ENCODE results near the gene PGBD5.

Gene PGBD5

DNA sequence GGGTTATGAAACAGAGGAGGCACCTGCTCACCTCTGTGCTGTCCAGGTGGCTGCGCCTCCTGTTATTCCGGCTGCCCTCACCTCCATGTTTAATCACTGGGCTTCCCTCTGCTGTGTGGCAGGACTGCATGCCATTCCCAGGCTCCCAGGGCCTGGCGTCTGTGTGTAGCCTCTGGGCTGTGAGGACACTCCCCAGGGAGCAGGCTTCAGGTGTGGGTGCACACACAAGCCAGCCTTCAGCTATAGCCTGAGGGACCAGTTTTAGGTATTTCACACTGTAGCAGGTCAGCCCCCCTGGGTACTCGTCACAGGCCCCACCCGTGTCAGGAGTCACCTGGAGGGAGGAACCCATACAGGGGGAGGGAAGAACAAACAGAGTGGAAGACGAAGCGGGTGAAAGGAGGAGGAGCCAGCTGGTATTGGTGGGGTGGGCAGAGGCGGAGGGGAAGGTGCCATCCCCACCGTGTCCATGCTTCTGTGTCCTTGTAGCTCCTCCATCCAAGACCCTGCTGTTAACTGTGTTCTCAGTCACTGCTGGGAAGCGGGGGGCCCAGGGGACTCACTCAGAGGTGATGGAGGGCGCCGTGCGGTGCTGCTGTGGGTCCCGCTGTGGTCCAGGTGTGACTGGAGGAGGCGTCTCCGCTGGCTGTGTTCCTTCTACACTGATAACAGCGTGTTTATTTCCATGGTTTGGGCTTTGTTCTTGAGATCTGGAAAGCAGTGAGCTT is 158.6 kb downstream of the PGBD5 start:
- peak overlapping the region; percentile 11 for H3K27ac Mint-ChIP-seq
- H3K9me3 Mint-ChIP-seq (ENCODE audit: low read depth), result no peaks in the 10 kb centered on the region
- H3K36me3 Mint-ChIP-seq, result peaks cover 5% of the 10 kb centered on the region
- no peaks in the 10 kb centered on the region for H3K27me3 Mint-ChIP-seq
- H3K4me1 Mint-ChIP-seq (ENCODE audit: low read depth), result peaks cover 24% of the 10 kb centered on the region
- H3K4me3 Mint-ChIP-seq, result no peak overlapping the region

DNA sequence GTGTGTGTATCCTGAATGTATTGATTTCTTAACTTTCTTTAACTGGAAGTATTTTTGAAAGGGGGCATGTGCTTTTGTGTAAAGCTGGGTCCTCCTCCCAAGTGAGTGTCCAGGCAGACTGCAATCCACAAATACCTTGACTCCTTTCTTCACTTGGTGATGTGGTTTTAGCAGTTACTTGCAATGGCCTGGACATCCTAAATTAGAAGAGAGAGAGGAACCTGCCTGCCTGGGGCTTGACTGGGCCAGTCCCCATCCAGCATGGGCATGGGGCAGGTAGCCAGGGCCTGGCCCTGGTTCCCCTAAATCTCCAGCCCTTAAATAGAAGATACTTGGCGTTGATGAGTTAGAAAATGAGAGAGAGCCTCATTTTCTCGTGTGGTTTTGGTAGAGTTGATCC is 159.7 kb downstream of the PGBD5 start:
- no peak overlapping the region for H3K4me3 Mint-ChIP-seq
- peaks cover 19% of the 10 kb centered on the region for H3K4me1 Mint-ChIP-seq (ENCODE audit: low read depth)
- H3K9me3 Mint-ChIP-seq (ENCODE audit: low read depth), result no peaks in the 10 kb centered on the region
- H3K36me3 Mint-ChIP-seq, result peaks cover 5% of the 10 kb centered on the region
- H3K27ac Mint-ChIP-seq, result no peak overlapping the region
- no peaks in the 10 kb centered on the region for H3K27me3 Mint-ChIP-seq

DNA sequence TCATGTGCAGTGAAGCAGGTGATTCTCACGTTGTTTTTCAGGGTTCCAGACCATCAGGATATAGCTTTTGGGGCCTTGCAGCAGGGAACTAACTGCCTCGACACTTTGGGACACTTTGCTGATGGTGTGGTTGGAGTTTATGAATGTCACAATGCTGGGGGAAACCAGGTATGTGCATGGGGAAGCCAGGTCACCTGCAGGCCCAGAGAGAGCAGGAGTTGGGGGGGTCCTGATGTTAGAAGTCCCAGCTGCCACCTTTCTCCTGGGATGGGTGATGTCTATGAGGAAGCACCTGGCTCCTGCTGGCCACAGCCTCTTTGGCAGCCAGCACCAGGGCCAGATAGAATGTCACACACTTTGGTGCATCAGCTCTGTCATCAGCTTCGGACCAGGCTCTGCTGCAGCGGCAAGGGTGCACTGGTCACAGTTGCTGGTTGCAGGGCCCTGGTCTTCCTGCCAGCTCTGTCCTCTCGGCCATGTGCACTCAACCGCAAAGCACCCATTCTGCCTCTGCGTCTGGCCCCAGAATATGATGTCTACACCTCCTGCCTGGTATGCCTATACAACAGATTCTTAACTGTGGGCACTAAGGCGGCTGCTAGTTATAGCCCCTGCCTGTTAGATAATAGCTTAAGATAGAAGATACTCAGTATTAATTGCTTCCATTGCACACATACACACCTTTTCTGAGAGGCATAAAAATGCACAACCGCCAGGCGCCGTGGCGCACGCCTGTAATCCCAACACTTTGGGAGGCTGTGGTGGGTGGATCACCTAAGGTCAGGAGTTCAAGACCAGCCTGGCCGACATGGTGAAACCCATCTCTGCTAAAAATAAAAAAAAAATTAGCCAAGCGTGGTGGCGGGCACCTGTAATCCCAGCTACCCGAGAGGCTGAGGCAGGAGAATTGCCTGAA is 160.7 kb downstream of the PGBD5 start:
- Mint-ChIP-seq H3K36me3 (peaks cover 5% of the 10 kb centered on the region), H3K4me1 (ENCODE audit: low read depth) (peaks cover 9% of the 10 kb centered on the region), H3K27ac (no peak overlapping the region), H3K27me3 (no peaks in the 10 kb centered on the region), H3K9me3 (ENCODE audit: low read depth) (no peaks in the 10 kb centered on the region), H3K4me3 (no peak overlapping the region)

Measured in activated naive CD8-positive, alpha-beta T cell (primary cell).